Measurements from ENCODE around the gene ZNF785. TPM values are rescaled to one million over a fixed set of nuclear protein-coding genes. Genes with fewer than 3 reads are reported as not detected.

ZNF785 gene
- total RNA-seq, 1 donor from 2014 or later, result 16.2 TPM

DNA sequence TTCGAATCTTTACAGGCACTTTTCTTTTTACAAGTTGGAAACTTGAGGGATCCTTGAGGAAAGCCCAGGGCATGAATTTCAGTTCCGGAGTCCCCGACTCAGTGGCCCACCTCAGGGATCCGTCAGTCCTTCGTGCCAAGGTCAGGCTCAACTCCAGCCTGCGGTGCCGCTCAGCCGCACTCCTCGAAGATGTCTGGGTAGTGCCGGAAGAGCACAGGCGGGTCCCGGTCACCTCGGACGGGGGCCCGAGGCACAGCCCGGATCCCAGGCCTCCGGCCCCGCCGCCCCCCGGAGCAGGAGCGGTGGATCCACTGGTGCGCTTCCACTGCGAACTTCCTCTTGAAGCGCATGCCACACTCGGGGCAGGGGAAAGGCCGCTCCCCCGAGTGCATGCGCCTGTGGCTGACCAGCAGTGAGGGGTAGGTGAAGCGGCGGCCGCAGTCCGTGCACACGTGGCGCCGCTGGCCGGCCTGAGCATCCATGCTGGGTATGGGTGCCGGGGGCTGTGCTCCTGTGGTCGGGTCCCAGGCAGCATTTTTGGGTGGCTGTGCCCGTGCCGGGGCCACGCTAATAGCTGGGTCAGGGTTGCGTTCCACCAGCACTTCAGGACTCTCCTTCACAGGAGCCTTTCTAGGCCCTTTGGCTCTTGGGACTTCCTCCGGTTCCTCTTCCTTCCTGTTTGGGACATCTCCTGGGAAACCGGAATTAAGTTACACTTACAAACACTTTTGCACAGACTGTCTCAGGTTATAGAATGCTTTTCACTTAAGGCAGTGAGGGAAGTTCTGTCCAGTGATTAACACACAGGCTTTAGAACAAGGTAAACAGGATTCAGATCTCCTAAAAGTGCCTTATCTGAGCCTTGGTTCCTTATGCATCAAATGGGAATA, 15.5 kb downstream of the ZNF785 start:
- peaks cover 27% of the 10 kb centered on the region for H3K4me1 ChIP-seq
- TF ChIP-seq, protein P1, sequence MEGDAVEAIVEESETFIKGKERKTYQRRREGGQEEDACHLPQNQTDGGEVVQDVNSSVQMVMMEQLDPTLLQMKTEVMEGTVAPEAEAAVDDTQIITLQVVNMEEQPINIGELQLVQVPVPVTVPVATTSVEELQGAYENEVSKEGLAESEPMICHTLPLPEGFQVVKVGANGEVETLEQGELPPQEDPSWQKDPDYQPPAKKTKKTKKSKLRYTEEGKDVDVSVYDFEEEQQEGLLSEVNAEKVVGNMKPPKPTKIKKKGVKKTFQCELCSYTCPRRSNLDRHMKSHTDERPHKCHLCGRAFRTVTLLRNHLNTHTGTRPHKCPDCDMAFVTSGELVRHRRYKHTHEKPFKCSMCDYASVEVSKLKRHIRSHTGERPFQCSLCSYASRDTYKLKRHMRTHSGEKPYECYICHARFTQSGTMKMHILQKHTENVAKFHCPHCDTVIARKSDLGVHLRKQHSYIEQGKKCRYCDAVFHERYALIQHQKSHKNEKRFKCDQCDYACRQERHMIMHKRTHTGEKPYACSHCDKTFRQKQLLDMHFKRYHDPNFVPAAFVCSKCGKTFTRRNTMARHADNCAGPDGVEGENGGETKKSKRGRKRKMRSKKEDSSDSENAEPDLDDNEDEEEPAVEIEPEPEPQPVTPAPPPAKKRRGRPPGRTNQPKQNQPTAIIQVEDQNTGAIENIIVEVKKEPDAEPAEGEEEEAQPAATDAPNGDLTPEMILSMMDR (IDR thresholded peaks at IDR 0.05), result no peak
- no peaks in the 10 kb centered on the region for H3K9me3 ChIP-seq
- ATAC-seq (no peak), DNase-seq (no peak)
- H3K27me3 ChIP-seq (ENCODE audit: low read depth), result no peaks in the 10 kb centered on the region
- no peaks in the 10 kb centered on the region for H3K36me3 ChIP-seq
- peak overlapping the region; percentile 98 for H3K27ac ChIP-seq
- intact Hi-C loops (cut with DNase I), result no loop called here
- peak overlapping the region; percentile 89 for H3K4me3 ChIP-seq

DNA sequence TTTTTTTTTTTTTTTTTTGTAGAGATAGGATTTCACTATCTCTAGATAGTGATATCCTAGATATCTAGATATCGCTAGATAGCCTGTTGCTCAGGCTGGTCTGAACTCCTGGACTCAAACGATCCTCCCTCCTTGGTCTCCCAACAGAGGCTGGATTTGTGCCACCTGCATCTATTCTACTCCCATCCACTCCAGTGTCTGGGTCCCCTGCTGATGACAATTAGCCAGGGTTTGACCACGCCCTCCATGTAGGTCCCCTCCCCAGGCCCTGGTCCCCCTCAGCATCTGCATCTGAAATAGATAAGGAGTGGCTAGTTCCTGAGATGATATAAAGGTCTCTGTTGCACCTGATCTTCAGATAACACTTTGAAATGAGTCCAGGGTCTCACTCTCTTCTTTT, 16.2 kb downstream of the ZNF785 start:
- DNase-seq, result no peak
- Histone ChIP-seq H3K4me1 (peaks cover 27% of the 10 kb centered on the region), H3K4me3 (no peak overlapping the region), H3K36me3 (no peaks in the 10 kb centered on the region), H3K9me3 (no peaks in the 10 kb centered on the region), H3K27me3 (ENCODE audit: low read depth) (no peaks in the 10 kb centered on the region), H3K27ac (no peak overlapping the region)
- intact Hi-C loops (cut with DNase I), result no loop called here
- TF ChIP-seq, protein P1 (IDR thresholded peaks at IDR 0.05), result no peak
- ATAC-seq, result no peak

DNA sequence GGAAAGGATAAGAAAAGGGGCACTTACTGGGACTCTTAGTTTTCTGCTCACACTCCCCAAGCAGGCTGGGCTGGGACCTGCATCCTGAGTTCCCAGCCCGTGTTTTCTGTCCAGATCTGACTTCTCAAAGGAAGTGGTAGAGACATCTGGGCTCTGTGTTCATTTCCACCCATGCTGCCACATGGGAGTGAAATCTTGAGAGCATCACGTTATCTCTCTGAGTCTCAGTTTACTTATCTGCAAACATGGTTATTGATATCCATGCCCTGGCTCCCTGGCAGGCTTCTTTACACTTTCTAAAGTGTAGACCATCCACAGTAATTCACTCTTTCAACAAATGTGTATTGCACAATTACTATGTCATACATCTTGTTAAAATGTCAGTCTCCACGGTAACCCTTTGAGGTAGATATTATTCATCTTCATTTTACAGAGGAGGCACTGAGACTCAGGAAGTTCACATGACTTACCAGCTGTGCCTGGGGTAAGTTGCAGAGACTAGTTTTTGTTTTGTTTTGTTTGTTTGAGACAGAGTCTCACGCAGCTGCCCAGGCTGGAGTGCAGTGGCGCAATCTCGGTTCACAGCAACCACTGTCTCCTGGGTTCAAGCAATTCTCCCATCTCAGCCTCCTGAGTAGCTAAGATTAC, 17.4 kb downstream of the ZNF785 start:
- DNase-seq, result no peak
- TF ChIP-seq, protein P1 (IDR thresholded peaks at IDR 0.05), result no peak
- Histone ChIP-seq H3K36me3 (no peaks in the 10 kb centered on the region), H3K9me3 (no peaks in the 10 kb centered on the region), H3K4me1 (peaks cover 27% of the 10 kb centered on the region), H3K27ac (peak overlapping the region; percentile 25), H3K27me3 (ENCODE audit: low read depth) (no peaks in the 10 kb centered on the region), H3K4me3 (no peak overlapping the region)
- intact Hi-C loops (cut with DNase I), result no loop called here
- ATAC-seq, result no peak

DNA sequence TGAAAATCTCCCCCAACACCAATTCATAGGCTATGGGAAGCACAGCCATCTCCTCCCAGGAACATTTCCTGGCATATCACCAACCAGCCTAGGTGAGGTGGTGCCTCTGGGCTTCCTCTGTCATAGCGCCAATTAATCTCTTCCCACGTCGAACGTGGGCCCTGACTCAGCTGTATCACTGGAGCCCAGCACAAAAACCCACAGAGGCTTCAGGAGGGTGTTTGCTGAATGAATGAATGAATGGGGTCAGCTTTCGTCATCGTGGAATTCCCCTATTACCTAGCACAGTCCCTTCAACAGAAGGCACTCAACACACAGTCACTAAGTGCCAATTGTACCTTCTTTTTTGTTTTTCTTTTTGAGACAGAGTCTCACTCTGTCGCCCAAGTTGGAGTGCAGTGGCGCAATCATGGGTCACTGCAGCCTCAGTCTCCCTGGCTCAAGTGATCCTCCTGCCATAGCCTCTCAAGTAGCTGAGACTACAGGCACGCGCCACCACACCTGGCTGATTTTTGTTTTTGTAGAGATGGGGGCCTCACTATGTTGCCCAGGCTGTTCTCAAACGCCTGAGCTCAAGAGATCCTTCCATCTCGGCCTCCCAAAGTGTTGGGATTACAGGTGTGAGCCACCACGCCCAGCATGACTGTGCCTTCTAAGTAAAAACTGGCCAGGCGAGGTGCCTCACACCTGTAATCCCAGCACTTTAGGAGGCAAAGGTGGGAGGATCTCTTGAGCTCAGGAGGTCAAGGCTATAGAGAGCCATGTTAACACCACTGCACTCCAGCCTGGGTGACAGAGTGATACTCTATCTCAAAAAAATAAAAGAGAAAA, 18.1 kb downstream of the ZNF785 start:
- Histone ChIP-seq H3K36me3 (no peaks in the 10 kb centered on the region), H3K9me3 (no peaks in the 10 kb centered on the region), H3K4me1 (peaks cover 22% of the 10 kb centered on the region), H3K27ac (no peak overlapping the region), H3K4me3 (no peak overlapping the region), H3K27me3 (ENCODE audit: low read depth) (no peaks in the 10 kb centered on the region)
- TF ChIP-seq, protein P1 (IDR thresholded peaks at IDR 0.05), result no peak
- intact Hi-C loops (cut with DNase I), result no loop called here
- no peak for ATAC-seq
- no peak for DNase-seq

DNA sequence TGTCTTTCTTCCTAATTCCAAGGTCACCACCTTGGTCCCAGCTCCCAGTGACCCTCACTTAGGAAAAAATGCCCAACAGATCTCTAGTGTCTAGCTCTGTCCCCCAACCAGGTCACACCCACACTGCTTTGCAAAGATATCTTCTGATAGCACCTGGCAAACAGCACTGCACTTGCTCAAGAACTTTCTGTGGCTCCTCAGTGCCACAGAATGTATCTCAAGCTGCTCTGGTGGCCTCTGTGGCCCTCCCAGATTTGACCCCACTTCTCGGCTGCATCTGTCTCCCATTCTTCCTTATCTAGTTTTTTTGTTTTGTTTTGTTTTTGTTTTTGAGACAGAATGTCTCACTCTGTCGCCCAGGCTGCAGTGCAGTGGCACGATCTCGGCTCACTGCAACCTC, 19.0 kb downstream of the ZNF785 start:
- Histone ChIP-seq H3K4me1 (peaks cover 22% of the 10 kb centered on the region), H3K27ac (no peak overlapping the region), H3K27me3 (ENCODE audit: low read depth) (no peaks in the 10 kb centered on the region), H3K4me3 (no peak overlapping the region), H3K36me3 (no peaks in the 10 kb centered on the region), H3K9me3 (no peaks in the 10 kb centered on the region)
- no peak for ATAC-seq
- intact Hi-C loops (cut with DNase I), result no loop called here
- DNase-seq, result no peak
- TF ChIP-seq, protein P1 (IDR thresholded peaks at IDR 0.05), result no peak
